HG02870 (cell line): Measurements from ENCODE around the gene PSORS1C1.
"Not testable (repeated sequence)": the region's sequence is repeated elsewhere in the genome, so short reads cannot be mapped to it uniquely, and the experiment has no call there.

Experiments used
- ATAC-seq: cut with Tn5 transposase; IDR thresholded peaks from one replicate; pipeline ENCODE4 v1.9.1; 2021; ENCODE audit warnings: mild to moderate bottlenecking, moderate library complexity; ENCODE audit not compliant: unreplicated experiment

The PSORS1C1 gene

DNA sequence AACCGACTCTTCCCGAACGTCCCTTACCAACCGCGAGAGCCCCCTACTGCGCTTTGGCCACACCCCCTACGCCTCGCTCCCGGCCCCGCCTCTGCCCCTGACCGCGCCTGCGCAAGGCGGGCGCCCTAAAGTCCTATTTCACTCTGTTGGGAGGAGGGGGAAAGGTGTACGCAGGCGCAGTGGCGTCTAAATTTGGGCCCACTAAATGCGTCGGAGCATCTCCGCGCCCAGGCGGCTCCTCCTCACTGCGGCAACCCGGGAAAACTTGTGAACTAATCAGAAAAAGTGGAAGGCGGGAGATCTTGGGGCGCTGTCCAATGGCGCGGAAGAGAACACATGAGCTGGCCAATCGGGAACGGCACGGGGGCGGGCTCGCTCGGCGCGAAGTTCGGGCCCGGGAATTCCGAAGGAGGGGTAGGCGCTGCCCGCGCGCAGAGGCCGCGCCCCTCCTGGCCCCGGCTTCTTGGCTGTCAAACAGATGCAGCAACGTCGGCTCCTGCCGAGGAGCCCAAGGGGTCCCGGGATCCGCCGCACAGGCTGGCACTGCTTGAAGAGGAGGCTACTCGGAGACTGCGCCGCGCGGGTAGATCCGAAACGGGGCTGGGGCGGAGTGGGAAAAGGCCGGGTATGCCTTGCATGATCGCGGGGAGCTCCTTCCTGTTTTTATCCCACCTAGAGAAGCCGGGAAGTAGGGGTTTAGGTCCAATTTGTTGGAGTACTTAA, 43.7 kb downstream of the PSORS1C1 start, which contains the start of gene TCF19:
TSS of gene TCF19 (plus strand) at position 450 of the 723 bp plus-strand sequence. CDS start 881 bp downstream, outside the sequence.
- ATAC-seq, result peak; percentile 84

GRCh38 chr6:31158863-31159855, 44.6 kb downstream of the PSORS1C1 start:
- no peak for ATAC-seq

- no peak for ATAC-seq
These were observed 46.9 kb downstream of the PSORS1C1 start for GRCh38 chr6:31161216-31162126.

DNA sequence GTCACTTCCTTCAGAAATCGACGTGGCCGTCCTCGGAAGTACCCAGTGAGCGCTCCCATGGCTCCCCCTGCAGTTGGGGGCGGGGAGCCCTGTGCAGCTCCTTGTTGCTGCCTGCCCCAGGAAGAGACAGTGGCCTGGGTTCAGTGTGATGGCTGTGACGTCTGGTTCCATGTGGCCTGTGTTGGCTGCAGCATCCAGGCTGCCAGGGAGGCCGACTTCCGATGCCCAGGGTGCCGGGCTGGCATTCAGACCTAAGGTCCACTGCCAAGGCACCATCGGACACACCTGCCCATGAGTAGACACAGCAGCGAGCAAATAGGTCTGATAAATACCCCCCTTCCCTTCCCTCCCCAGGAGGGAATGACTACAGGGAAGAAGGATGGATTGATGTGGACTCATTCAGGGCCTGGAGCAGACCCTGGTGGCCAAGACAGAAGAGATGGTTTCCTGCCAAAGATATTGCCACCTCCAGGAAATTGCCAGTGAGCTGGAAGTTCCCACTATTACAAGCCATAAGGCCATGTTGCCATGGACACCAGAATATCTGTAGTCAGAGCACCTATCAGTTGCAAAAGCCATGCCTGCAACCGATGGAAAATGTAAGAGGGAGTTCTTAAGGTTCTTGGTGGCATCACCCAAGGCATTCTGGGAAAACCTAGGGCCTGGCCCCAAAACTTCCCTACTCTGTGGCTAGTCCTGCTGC, 48.0 kb downstream of the PSORS1C1 start:
- no peak for ATAC-seq

DNA sequence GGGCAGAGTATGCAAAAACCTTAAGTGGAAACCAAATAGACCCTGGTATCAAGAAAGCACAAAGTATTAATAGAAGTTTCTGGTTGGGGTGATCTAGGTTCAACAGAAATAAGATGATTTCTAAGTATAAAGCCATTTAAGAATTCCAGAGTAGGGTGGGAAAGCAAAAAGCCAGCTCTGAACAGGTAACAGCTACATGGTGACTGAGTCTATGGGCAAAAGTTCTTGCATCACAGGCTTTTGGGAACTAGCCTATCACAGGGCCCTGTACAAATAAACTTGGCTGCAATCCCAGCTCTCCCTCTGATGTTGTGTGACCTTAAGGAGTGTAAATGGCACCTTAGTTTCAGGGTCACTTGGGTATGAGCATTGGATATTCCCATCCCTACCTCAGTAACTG, 49.3 kb downstream of the PSORS1C1 start:
- ATAC-seq, result no peak

GRCh38 chr6:31164475-31165063, 50.0 kb downstream of the PSORS1C1 start:
- ATAC-seq, result not testable (repeated sequence)

DNA sequence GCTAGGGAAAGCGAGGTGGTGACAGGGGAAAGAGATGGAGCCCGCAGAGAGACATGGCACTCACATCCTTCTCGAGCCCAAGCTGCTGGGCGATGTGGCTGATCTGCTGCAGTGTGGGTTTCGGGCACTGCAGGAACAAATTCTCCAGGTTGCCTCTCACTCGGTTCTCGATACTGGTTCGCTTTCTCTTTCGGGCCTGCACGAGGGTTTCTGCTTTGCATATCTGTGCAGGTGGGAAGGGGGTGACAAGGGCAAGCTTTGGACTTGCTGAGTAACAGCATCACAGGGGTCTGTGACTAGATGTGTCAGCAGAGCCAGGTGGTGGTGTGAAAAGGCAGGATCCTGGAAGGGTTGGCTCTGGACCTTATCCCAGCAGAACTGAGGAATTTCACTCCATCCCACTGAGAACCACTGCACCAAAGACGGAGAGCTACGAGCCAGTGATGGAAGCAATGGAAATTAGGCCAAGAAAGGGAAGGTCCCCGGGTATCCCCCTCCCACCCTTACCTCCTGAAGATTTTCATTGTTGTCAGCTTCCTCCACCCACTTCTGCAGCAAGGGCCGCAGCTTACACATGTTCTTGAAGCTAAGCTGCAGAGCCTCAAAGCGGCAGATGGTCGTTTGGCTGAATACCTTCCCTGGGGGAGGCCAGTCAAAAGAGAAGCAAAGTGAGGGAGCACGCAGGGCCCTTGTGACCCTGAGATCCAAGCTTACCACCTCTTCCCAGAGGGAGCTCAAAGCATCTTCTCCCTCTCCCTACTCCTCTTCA, 50.6 kb downstream of the PSORS1C1 start:
- peak; percentile 68 for ATAC-seq

DNA sequence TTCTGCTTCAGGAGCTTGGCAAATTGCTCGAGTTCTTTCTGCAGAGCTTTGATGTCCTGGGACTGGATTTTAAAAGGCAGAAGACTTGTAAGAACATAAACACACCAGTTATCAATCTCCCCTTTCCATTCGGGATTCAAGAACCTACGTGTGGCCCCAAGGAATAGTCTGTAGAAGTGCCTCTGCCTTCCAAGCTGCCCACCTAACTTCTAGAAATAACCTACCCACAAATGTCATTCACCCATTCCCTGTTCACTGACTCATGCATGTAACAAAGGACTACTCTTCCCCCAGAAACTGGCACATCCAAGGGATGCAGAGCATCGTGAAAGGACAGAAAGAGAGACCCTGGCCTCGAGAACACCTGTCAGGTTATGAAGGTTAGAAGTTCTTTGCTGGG, 51.4 kb downstream of the PSORS1C1 start:
- ATAC-seq, result no peak

GRCh38 chr6:31168606-31169005, 54.0 kb downstream of the PSORS1C1 start:
- ATAC-seq, result no peak

DNA sequence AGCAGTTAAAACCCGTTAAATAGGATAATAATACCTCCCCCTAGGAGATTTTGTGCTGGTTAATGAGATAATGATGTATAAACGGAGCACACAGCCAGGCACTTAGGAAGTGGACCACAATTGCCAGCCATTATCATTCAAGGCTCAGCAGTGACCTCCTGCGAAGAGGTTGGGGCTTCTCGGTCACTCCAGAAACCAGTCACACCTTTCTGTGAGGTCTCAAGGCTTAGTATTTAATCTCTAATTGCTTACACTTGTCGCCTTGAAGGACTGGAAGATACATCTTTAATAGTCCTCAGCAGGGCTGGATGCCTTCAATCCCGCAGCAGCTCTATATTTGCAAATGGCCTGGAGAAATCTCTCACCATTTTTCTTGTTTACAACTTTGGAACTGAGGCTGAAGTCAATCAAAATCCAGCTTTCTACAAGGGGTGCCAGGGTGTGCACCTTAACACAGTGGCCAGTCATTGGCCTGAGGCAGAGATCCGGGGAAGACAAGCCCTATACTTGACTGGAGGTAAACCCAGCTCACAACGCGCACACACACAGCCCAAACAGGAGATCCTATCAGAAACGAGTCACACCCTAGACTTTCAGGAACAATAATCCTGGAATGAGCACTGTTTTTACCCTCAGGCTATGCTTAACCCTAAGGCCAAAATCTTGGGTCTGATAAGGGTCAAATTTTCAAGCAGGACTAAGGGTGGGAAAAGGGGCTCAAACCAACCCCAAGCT, 54.7 kb downstream of the PSORS1C1 start:
- no peak for ATAC-seq

DNA sequence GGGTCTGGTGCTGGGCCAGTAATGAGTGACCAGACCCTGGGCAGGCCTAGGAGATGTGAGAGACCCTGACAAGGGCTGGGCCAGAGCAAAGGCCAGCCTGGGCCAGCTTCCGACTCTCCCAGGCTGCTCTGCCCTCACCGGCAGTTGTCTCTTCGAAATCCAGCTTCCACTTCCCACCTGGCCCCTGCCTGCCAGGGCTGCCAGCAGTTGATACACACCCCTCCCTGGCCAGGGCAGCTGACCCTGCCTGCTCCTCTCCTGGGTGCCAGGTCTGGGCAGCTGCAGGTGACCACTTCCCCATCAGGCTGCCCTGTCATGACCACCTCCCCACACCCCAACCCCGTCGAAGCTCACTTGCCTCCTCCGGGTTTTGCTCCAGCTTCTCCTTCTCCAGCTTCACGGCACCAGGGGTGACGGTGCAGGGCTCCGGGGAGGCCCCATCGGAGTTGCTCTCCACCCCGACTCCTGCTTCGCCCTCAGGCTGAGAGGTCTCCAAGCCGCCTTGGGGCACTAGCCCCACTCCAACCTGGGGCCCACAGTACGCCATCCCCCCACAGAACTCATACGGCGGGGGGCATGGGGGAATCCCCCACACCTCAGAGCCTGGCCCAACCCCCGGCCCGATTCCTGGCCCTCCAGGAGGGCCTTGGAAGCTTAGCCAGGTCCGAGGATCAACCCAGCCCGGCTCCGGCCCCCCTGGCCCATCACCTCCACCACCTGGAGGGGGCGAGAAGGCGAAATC, 55.4 kb downstream of the PSORS1C1 start:
- not testable (repeated sequence) for ATAC-seq

DNA sequence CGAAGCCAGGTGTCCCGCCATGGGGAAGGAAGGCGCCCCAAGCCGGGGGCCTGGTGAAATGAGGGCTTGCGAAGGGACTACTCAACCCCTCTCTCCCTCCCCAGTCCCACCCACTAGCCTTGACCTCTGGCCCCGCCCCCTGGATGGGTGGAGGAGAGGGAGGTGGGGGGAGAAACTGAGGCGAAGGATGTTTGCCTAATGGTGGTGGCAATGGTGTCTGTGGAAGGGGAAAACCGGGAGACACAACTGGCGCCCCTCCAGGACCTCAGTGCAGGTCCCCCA, 55.9 kb downstream of the PSORS1C1 start, which contains the start of gene POU5F1:
TSS of gene POU5F1 (minus strand) at position 83 of the 282 bp plus-strand sequence. CDS start at position 21, 62 bp downstream.
- ATAC-seq, result no peak

DNA sequence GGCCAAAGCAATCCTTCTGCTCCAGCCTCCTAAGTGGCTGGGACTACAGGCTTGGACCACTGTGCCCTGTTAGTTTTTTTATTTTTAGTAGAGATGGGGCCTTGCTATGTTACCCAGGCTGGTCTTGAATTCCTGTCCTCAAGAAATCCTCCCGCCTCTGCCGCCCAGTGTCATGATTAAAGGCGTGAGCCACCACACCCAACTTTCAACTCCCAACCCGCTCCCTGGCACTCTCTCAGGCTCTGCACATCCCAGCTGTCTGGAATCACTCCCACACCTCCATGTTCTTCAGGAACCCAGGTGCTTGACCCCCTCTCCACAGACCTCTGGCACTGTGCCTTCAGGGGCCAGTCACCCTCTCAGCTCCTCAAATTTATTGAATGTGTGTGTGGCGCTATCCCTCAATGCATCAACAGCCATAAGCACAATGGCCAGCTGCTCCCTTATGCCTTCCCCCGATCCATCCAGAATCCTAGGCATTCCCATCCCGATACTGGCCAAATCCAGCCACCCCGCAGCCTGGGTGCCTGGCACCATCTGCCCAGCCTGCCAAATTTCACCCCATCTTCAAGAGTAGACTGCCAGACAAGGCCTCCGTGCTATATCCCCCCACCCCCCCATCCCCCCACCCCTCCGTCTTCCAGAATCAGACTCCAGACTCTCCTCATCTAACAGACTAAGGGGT, 56.5 kb downstream of the PSORS1C1 start:
- no peak for ATAC-seq

DNA sequence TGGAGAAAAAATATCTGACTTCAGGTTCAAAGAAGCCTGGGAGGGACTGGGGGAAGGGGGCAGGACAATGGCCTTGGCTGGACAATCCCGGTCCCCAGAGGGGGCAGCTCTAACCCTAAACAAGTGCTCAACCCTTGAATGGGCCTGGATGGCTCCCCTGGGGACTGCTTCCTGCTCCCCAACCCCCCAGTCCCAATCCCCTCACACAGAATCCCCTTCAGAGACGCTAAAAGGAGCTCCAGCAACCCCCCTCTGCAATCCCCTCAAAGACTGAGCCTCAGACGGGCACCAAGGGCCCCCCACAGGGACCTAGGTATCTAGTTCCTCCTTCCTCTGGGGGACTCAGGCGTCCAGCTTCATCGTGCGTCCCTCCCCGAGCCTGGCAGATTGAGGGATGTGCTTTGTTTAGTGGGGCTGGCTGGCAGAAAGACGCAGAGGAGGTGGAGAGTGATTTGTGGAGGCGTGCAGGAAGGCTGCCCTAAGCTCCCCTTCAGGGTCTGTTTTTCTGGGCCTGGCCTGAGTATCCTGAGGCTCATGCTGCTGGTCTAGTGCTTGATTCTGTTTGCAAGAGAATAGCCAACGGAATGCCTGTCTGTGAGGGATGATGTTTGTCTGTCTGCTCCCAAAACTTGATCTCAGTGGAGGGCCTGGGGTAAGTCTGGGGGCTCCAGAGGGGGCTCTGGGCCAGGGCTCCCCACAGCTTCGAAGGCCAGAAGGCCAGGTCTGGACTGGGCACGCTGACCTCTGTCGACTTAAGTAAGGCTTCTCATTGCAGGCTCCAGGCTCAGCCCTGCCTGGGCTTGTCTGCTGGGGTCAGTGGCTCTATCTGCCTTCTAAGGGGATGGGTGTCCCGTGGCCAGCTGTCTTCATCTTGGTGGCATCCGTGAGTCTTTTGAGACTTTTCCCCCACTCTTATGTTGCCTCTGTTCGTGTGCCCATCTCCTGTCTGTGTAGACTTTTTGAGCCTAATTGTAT, 57.6 kb downstream of the PSORS1C1 start:
- ATAC-seq, result no peak

DNA sequence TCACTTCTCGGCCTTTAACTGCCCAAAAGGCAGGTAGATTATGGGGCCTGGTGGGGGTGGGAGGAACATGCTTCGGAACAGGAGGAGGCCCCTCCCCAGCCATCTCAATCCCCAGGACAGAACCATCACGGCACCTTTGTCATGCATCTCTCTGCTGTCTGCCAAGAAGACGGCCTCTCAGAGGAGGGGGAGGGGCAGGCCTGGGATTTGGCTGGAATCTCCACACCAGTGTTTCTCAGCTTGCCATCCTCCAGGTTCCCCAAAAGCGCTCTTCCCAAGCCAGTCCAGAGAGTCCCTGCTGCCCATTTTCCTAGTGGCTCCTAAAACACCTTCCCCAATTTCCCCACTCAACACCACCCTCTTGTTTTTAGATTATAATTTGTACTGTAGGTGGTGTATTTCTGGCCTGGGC, 58.4 kb downstream of the PSORS1C1 start:
- ATAC-seq, result no peak

DNA sequence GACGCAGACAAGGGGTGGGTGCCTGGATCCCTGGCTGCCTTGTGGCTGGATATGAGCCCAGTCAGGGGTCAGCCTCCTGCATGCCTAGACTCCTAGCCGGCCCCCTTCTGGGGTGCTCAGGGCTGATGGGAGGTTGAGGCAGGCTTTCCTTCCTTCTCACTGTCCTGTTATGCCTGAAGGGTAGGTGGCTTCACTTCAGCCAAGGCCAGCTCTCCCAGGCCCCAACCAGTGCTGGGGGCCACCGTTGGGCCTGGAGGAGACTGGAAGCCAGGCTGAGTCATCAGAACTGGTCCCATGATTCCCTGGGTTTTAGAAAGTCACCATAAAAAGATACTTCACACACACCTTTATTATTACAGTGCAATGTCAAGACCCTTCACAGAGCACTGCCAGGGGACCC, 58.8 kb downstream of the PSORS1C1 start:
- ATAC-seq, result no peak
